Liver (tissue), 9 donors: ENCODE measurements around the gene ASAP2. TPM values are rescaled to one million over a fixed set of nuclear protein-coding genes. Genes with fewer than 3 reads are reported as not detected.

Source experiments
- DNase-seq: peaks from one replicate; pipeline ENCODE4 v3.0.0-alpha.2; 2017; ENCODE audit warnings: low spot score
- H3K27ac ChIP-seq, 2 donors: one replicate each; pipeline ENCODE4 v1.7.0; 2013; ENCODE audit warnings: inconsistent platforms in 2 of 2, low read length in 2 of 2, control low read depth in 1 of 2, low read depth in 1 of 2, mild to moderate bottlenecking in 1 of 2
- H3K27me3 ChIP-seq, 4 donors: one replicate each; pipeline versions ENCODE4 v1.6.1 to v1.7.0; 2013; ENCODE audit warnings: low read length in 3 of 4, inconsistent platforms in 1 of 4, mild to moderate bottlenecking in 1 of 4, moderate library complexity in 1 of 4; ENCODE audit not compliant: control insufficient read depth in 4 of 4, insufficient read depth in 4 of 4
- H3K36me3 ChIP-seq, 4 donors: one replicate each; pipeline versions ENCODE4 v1.6.1 to v1.7.0; 2013; ENCODE audit warnings: low read length in 3 of 4, mild to moderate bottlenecking in 3 of 4, low read depth in 1 of 4, moderate library complexity in 1 of 4; ENCODE audit not compliant: control insufficient read depth in 4 of 4, insufficient read depth in 3 of 4
- H3K4me1 ChIP-seq, 4 donors: one replicate each; pipeline versions ENCODE4 v1.6.1 to v1.7.0; 2013; ENCODE audit warnings: low read length in 3 of 4, mild to moderate bottlenecking in 3 of 4, moderate library complexity in 1 of 4; ENCODE audit not compliant: control insufficient read depth in 4 of 4, insufficient read depth in 4 of 4
- H3K4me3 ChIP-seq, 3 donors: one replicate each; pipeline versions ENCODE4 v1.6.1 to v1.7.0; 2013; ENCODE audit warnings: low read length in 3 of 3, control low read depth in 1 of 3, low read depth in 1 of 3, mild to moderate bottlenecking in 1 of 3
- H3K9ac ChIP-seq, 2 donors: one replicate each; pipeline ENCODE4 v1.7.0; 2013; ENCODE audit warnings: low read length in 2 of 2, mild to moderate bottlenecking in 2 of 2, moderate library complexity in 2 of 2, control low read depth in 1 of 2, low read depth in 1 of 2
- H3K9me3 ChIP-seq, 4 donors: one replicate each; pipeline versions ENCODE4 v1.6.1 to v1.7.0; 2013; ENCODE audit warnings: low read length in 3 of 4; ENCODE audit not compliant: control insufficient read depth in 4 of 4
- EGR1 ChIP-seq, 2 donors: IDR thresholded peaks; 2 replicates each; pipeline ENCODE4 v1.6.1; 2016 to 2018; ENCODE audit warnings: antibody characterized with exemption in 2 of 2, low read depth in 2 of 2
- FOXA2 ChIP-seq: IDR thresholded peaks from 2 replicates; pipeline ENCODE4 v1.6.1; 2016; ENCODE audit warnings: antibody characterized with exemption
- GABPA ChIP-seq, 2 donors: IDR thresholded peaks in 1 of 2; conservative IDR thresholded peaks in 1 of 2; 2 replicates each; pipeline ENCODE4 v1.6.1; 2016; ENCODE audit warnings: antibody characterized with exemption in 2 of 2, mild to moderate bottlenecking in 1 of 2, moderate library complexity in 1 of 2
- HNF4A ChIP-seq, 2 donors: conservative IDR thresholded peaks; 2 replicates each; pipeline ENCODE4 v1.6.1; 2016; ENCODE audit warnings: antibody characterized with exemption in 2 of 2, mild to moderate bottlenecking in 2 of 2
- JUND ChIP-seq, 2 donors: IDR thresholded peaks; 2 replicates each; pipeline ENCODE4 v1.6.1; 2016; ENCODE audit warnings: antibody characterized with exemption in 2 of 2
- MAX ChIP-seq: IDR thresholded peaks from 2 replicates; pipeline ENCODE4 v1.6.1; 2016; ENCODE audit warnings: antibody characterized with exemption
- NR2F2 ChIP-seq: IDR thresholded peaks from 2 replicates; pipeline ENCODE4 v1.6.1; 2016; ENCODE audit warnings: antibody characterized with exemption
- RAD21 ChIP-seq, 2 donors: IDR thresholded peaks; 2 replicates each; pipeline ENCODE4 v1.6.1; 2016; ENCODE audit warnings: antibody characterized with exemption in 2 of 2, mild to moderate bottlenecking in 2 of 2
- RXRA ChIP-seq, 2 donors: IDR thresholded peaks; 2 replicates each; pipeline ENCODE4 v1.6.1; 2017 to 2018; ENCODE audit warnings: antibody characterized with exemption in 2 of 2, mild to moderate bottlenecking in 1 of 2
- SP1 ChIP-seq: IDR thresholded peaks from 2 replicates; pipeline ENCODE4 v1.6.1; 2018; ENCODE audit warnings: antibody characterized with exemption, mild to moderate bottlenecking
- TAF1 ChIP-seq: conservative IDR thresholded peaks from 2 replicates; pipeline ENCODE4 v1.6.1; 2016; ENCODE audit warnings: antibody characterized with exemption, mild to moderate bottlenecking
- YY1 ChIP-seq: IDR thresholded peaks from 2 replicates; pipeline ENCODE4 v1.6.1; 2016; ENCODE audit warnings: antibody characterized with exemption, mild to moderate bottlenecking
- ZBTB33 ChIP-seq: IDR thresholded peaks from 2 replicates; pipeline ENCODE4 v1.6.1; 2016; ENCODE audit warnings: antibody characterized with exemption
- WGBS: extraction: QIAGEN DNeasy Blood & Tissue Kit; methylation state at CpG from one replicate; pipeline ENCODE4 v1.1.7; 2013; 5-methylcytosine and 5-hydroxymethylcytosine counted together
- polyA plus RNA-seq, 2 donors: library from polyadenylated mRNA; stranded (reverse) in 1 of 2; unstranded in 1 of 2; fragments of 200-250 nt in 1 of 2; fragments of >200 nt in 1 of 2; fragmentation: Nextera tagmentation in 1 of 2; extraction: Ambion mirVana in 1 of 2; gene quantifications; one replicate each; pipeline versions ENCODE4 v1.2.1 to v1.2.3, GENCODE V29; 2013 to 2015
- total RNA-seq, 2 donors: library from RNA; depleted of rRNA; stranded (reverse); fragments of >200 nt; gene quantifications; one replicate each; pipeline ENCODE4 v1.2.3, GENCODE V29; 2014
- TF ChIP-seq, protein P1 (sequence below): fragments of 150-350 bp; IDR thresholded peaks from 2 replicates; pipeline ENCODE4 v1.5.1; 2017; ENCODE audit warnings: improper control_type of control experiment, low read depth, low read length; ENCODE audit not compliant: missing input control
- TF ChIP-seq, protein P2 (sequence below): IDR thresholded peaks from 2 replicates; pipeline ENCODE4 v1.6.1; 2016; ENCODE audit warnings: antibody characterized with exemption, mild to moderate bottlenecking
- donor health status: healthy.
- donor health status: healthy.
- donor health status: healthy.
- donor health status: healthy.
- donor health status: healthy.

Gene ASAP2
- total and polyA plus RNA-seq, 4 donors: 0.36 to 5.9 (median 2.6) TPM

- Histone ChIP-seq H3K9ac (no peak overlapping the region), H3K4me3 (no peak overlapping the region), H3K27me3 (no peaks in the 10 kb centered on the region), H3K27ac (no peak overlapping the region), H3K9me3 (no peaks in the 10 kb centered on the region), H3K36me3 (no peaks in the 10 kb centered on the region), H3K4me1 (peaks cover 0 to 19% (median 5%) of the 10 kb centered on the region in 4 donors)
- DNase-seq: no peak
- 92% methylated on average over 4 of the region's 4 CpGs for WGBS
- TF ChIP-seq SP1 (no peak), MAX (no peak), TAF1 (no peak), YY1 (no peak), JUND (IDR thresholded peaks at IDR 0.05) (no peak), RAD21 (IDR thresholded peaks at IDR 0.05) (no peak), RXRA (IDR thresholded peaks at IDR 0.05) (no peak), GABPA (IDR thresholded peaks at IDR 0.05 in 1 of 2, conservative IDR thresholded peaks at IDR 0.05 in 1 of 2) (no peak), EGR1 (IDR thresholded peaks at IDR 0.05; ENCODE audit: low read depth in 2 of 2) (no peak), FOXA2 (no peak), ZBTB33 (no peak)
- TF ChIP-seq, protein P1, sequence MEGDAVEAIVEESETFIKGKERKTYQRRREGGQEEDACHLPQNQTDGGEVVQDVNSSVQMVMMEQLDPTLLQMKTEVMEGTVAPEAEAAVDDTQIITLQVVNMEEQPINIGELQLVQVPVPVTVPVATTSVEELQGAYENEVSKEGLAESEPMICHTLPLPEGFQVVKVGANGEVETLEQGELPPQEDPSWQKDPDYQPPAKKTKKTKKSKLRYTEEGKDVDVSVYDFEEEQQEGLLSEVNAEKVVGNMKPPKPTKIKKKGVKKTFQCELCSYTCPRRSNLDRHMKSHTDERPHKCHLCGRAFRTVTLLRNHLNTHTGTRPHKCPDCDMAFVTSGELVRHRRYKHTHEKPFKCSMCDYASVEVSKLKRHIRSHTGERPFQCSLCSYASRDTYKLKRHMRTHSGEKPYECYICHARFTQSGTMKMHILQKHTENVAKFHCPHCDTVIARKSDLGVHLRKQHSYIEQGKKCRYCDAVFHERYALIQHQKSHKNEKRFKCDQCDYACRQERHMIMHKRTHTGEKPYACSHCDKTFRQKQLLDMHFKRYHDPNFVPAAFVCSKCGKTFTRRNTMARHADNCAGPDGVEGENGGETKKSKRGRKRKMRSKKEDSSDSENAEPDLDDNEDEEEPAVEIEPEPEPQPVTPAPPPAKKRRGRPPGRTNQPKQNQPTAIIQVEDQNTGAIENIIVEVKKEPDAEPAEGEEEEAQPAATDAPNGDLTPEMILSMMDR: no peak
- TF ChIP-seq, protein P2, sequence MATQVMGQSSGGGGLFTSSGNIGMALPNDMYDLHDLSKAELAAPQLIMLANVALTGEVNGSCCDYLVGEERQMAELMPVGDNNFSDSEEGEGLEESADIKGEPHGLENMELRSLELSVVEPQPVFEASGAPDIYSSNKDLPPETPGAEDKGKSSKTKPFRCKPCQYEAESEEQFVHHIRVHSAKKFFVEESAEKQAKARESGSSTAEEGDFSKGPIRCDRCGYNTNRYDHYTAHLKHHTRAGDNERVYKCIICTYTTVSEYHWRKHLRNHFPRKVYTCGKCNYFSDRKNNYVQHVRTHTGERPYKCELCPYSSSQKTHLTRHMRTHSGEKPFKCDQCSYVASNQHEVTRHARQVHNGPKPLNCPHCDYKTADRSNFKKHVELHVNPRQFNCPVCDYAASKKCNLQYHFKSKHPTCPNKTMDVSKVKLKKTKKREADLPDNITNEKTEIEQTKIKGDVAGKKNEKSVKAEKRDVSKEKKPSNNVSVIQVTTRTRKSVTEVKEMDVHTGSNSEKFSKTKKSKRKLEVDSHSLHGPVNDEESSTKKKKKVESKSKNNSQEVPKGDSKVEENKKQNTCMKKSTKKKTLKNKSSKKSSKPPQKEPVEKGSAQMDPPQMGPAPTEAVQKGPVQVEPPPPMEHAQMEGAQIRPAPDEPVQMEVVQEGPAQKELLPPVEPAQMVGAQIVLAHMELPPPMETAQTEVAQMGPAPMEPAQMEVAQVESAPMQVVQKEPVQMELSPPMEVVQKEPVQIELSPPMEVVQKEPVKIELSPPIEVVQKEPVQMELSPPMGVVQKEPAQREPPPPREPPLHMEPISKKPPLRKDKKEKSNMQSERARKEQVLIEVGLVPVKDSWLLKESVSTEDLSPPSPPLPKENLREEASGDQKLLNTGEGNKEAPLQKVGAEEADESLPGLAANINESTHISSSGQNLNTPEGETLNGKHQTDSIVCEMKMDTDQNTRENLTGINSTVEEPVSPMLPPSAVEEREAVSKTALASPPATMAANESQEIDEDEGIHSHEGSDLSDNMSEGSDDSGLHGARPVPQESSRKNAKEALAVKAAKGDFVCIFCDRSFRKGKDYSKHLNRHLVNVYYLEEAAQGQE: no peak
Measured at GRCh38 chr2:9228088-9228751, 21.6 kb downstream of the ASAP2 start.

GRCh38 chr2:9228781-9229469 lies 22.3 kb downstream of the ASAP2 start:
- DNase-seq: no peak
- Histone ChIP-seq H3K4me1 (peaks cover 0 to 19% (median 5%) of the 10 kb centered on the region in 4 donors), H3K9me3 (no peaks in the 10 kb centered on the region), H3K9ac (no peak overlapping the region), H3K4me3 (no peak overlapping the region), H3K36me3 (no peaks in the 10 kb centered on the region), H3K27me3 (no peaks in the 10 kb centered on the region), H3K27ac (no peak overlapping the region)
- no peak for TF ChIP-seq NR2F2
- TF ChIP-seq HNF4A (conservative IDR thresholded peaks at IDR 0.05): peak in 1 of 2 donors; percentile 44
- WGBS: 86% methylated on average over 15 of the region's 15 CpGs
